GM23338 (cell line): ENCODE results near the gene KIF6. TPM values are rescaled to one million over a fixed set of nuclear protein-coding genes. Genes with fewer than 3 reads are reported as not detected.

ENCODE experiments used
- ATAC-seq: fragments of 200-7000 bp; cut with Tn5 transposase; 3 replicates; pipeline ENCODE4 v1.9.1; 2020
- DNase-seq: peaks from one replicate; pipeline ENCODE4 v3.0.0-alpha.2; 2015; ENCODE audit warnings: low spot score
- H2AFZ ChIP-seq: fragments of 200-600 bp; sonication (generic); 2 replicates; pipeline ENCODE4 v1.8.0; 2016; ENCODE audit warnings: antibody characterized with exemption, mild to moderate bottlenecking, moderate library complexity
- H3F3A ChIP-seq: fragments of 200-600 bp; sonication (generic); replicated peaks from 2 replicates; pipeline ENCODE4 v1.8.0; 2017; ENCODE audit warnings: antibody characterized with exemption, mixed run types, low read depth
- H3K27ac ChIP-seq: fragments of 200-600 bp; sonication (generic); 2 replicates; pipeline ENCODE4 v1.6.1; 2016; ENCODE audit warnings: low read depth
- H3K27me3 ChIP-seq: fragments of 200-600 bp; sonication (generic); 2 replicates; pipeline ENCODE4 v1.8.0; 2016; ENCODE audit warnings: mild to moderate bottlenecking, mixed run types, moderate library complexity; ENCODE audit not compliant: insufficient read depth
- H3K36me3 ChIP-seq: fragments of 200-600 bp; sonication (generic); 2 replicates; pipeline ENCODE4 v1.8.0; 2016; ENCODE audit warnings: mild to moderate bottlenecking; ENCODE audit not compliant: insufficient read depth
- H3K4me1 ChIP-seq: fragments of 200-600 bp; sonication (generic); 2 replicates; pipeline ENCODE4 v1.8.0; 2016; ENCODE audit warnings: mild to moderate bottlenecking, moderate library complexity; ENCODE audit not compliant: insufficient read depth
- H3K4me2 ChIP-seq: fragments of 200-600 bp; sonication (generic); 2 replicates; pipeline ENCODE4 v1.7.1; 2017; ENCODE audit warnings: mixed run types
- H3K4me3 ChIP-seq: fragments of 200-600 bp; sonication (generic); 2 replicates; pipeline ENCODE4 v1.6.1; 2016; ENCODE audit warnings: mixed run types
- H3K79me2 ChIP-seq: fragments of 200-600 bp; sonication (generic); replicated peaks from 2 replicates; pipeline ENCODE4 v1.8.0; 2017; ENCODE audit warnings: mild to moderate bottlenecking; ENCODE audit not compliant: insufficient read depth
- H3K9me2 ChIP-seq: fragments of 200-600 bp; sonication (generic); 2 replicates; pipeline ENCODE4 v1.8.0; 2017; ENCODE audit not compliant: insufficient read depth
- H4K20me1 ChIP-seq: fragments of 200-600 bp; sonication (generic); replicated peaks from 2 replicates; pipeline ENCODE4 v1.8.0; 2017; ENCODE audit warnings: mild to moderate bottlenecking; ENCODE audit not compliant: insufficient read depth
- H3K27ac Mint-ChIP-seq: 2 replicates; pipeline ENCODE4 v1.8.0; 2020; ENCODE audit warnings: inconsistent platforms, mild to moderate bottlenecking, moderate library complexity, mixed read lengths
- H3K27me3 Mint-ChIP-seq: 3 replicates; pipeline ENCODE4 v1.8.0; 2022; ENCODE audit warnings: low read depth, mild to moderate bottlenecking, moderate library complexity, mixed read lengths, inconsistent platforms; ENCODE audit not compliant: insufficient read depth, poor library complexity
- H3K36me3 Mint-ChIP-seq: 3 replicates; pipeline ENCODE4 v1.8.0; 2021; ENCODE audit warnings: low read depth, mild to moderate bottlenecking, inconsistent platforms, moderate library complexity, mixed read lengths
- H3K4me1 Mint-ChIP-seq: 3 replicates; pipeline ENCODE4 v1.8.0; 2020; ENCODE audit warnings: mild to moderate bottlenecking, inconsistent platforms, mixed read lengths
- H3K4me3 Mint-ChIP-seq: 3 replicates; pipeline ENCODE4 v1.8.0; 2021; ENCODE audit warnings: moderate library complexity, mild to moderate bottlenecking, inconsistent platforms, mixed read lengths
- H3K9me3 Mint-ChIP-seq: 3 replicates; pipeline ENCODE4 v1.8.0; 2020; ENCODE audit warnings: moderate library complexity, mild to moderate bottlenecking, inconsistent platforms, mixed read lengths
- CREB1 ChIP-seq: fragments of 250-450 bp; sonication (Bioruptor Pico); IDR thresholded peaks from 2 replicates; pipeline ENCODE4 v1.5.0; 2020; ENCODE audit warnings: low read depth, mild to moderate bottlenecking, moderate library complexity
- CTCF ChIP-seq, 2 experiments: fragments of 200-600 bp in 1 of 2; sonication (generic) in 1 of 2; conservative IDR thresholded peaks; 2 replicates each; pipeline versions ENCODE4 v1.5.1 to v1.6.1; 2016 to 2017; ENCODE audit warnings: antibody characterized with exemption in 2 of 2, low read depth in 2 of 2, mild to moderate bottlenecking in 2 of 2, moderate library complexity in 1 of 2
- ETS1 ChIP-seq: IDR thresholded peaks from 2 replicates; pipeline ENCODE4 v1.6.1; 2016; ENCODE audit warnings: antibody characterized with exemption
- EZH2 ChIP-seq: fragments of 200-600 bp; sonication (generic); IDR thresholded peaks from one replicate; pipeline ENCODE4 v1.8.0; 2017; ENCODE audit warnings: antibody characterized with exemption, mild to moderate bottlenecking, low read depth; ENCODE audit not compliant: unreplicated experiment
- EZH2phosphoT487 ChIP-seq: fragments of 200-600 bp; sonication (generic); IDR thresholded peaks from one replicate; pipeline ENCODE4 v1.8.1; 2018; ENCODE audit warnings: antibody characterized with exemption; ENCODE audit not compliant: unreplicated experiment
- JUNB ChIP-seq: IDR thresholded peaks from one replicate; pipeline ENCODE4 v1.6.1; 2016; ENCODE audit warnings: antibody characterized with exemption; ENCODE audit not compliant: unreplicated experiment
- NANOG ChIP-seq: IDR thresholded peaks from 2 replicates; pipeline ENCODE4 v1.6.1; 2016; ENCODE audit warnings: antibody characterized with exemption, borderline replicate concordance
- POLR2AphosphoS5 ChIP-seq: IDR thresholded peaks from 2 replicates; pipeline ENCODE4 v1.6.1; 2016; ENCODE audit warnings: antibody characterized with exemption, low read depth
- STAT1 ChIP-seq: IDR thresholded peaks from one replicate; pipeline ENCODE4 v1.6.1; 2016; ENCODE audit warnings: antibody characterized with exemption; ENCODE audit not compliant: unreplicated experiment
- ZNF114 ChIP-seq: fragments of 250-450 bp; sonication (Bioruptor Pico); IDR thresholded peaks from 2 replicates; pipeline ENCODE4 v1.5.0; 2020; ENCODE audit warnings: mild to moderate bottlenecking, moderate library complexity
- ZNF331 ChIP-seq: fragments of 250-450 bp; sonication (Bioruptor Pico); IDR thresholded peaks from 2 replicates; pipeline ENCODE4 v1.5.0; 2020; ENCODE audit warnings: low read depth, mild to moderate bottlenecking, moderate library complexity
- ZNF462 ChIP-seq: fragments of 250-450 bp; sonication (Bioruptor Pico); IDR thresholded peaks from 2 replicates; pipeline ENCODE4 v1.5.0; 2020; ENCODE audit warnings: mild to moderate bottlenecking, moderate library complexity
- polyA plus RNA-seq: library from polyadenylated mRNA; unstranded; fragments of >200 nt; fragmentation: Nextera tagmentation; extraction: Ambion mirVana; gene quantifications from 2 replicates; pipeline ENCODE4 v1.2.1, GENCODE V29; 2016
- total RNA-seq: library from RNA; depleted of rRNA; stranded (reverse); fragments of >200 nt; shearing (Covaris generic); gene quantifications from 2 replicates; pipeline ENCODE4 v1.2.3, GENCODE V29; 2014

The KIF6 gene
- total and polyA plus RNA-seq, 2 experiments from 2014 or later: 0.87 to 1.7 TPM

GRCh38 chr6:39347906-39348585 is 377.2 kb downstream of the KIF6 start:
- Histone ChIP-seq H2AFZ (no peak overlapping the region), H3K4me3 (no peak overlapping the region), H3F3A (no peaks in the 10 kb centered on the region), H3K4me2 (no peak overlapping the region), H3K9me2 (peaks cover 9% of the 10 kb centered on the region; the same call in 1 of the 2 replicates), H3K27ac (no peak overlapping the region), H3K79me2 (no peaks in the 10 kb centered on the region), H3K27me3 (no peaks in the 10 kb centered on the region), H3K4me1 (peaks cover 6% of the 10 kb centered on the region), H3K36me3 (no peaks in the 10 kb centered on the region), H4K20me1 (no peaks in the 10 kb centered on the region)
- DNase-seq (peak; percentile 90), ATAC-seq (peak; percentile 79)
- Mint-ChIP-seq H3K4me3 (no peak overlapping the region), H3K27ac (no peak overlapping the region), H3K9me3 (no peaks in the 10 kb centered on the region), H3K36me3 (no peaks in the 10 kb centered on the region), H3K4me1 (peaks cover 22% of the 10 kb centered on the region), H3K27me3 (peaks cover 11% of the 10 kb centered on the region)
- TF ChIP-seq EZH2phosphoT487 (no peak), POLR2AphosphoS5 (no peak), JUNB (no peak), CTCF (conservative IDR thresholded peaks at IDR 0.05; ENCODE audit: low read depth in 2 of 2) (peak; percentile 93 to 96)

- Histone ChIP-seq H3K36me3 (no peaks in the 10 kb centered on the region), H3F3A (no peaks in the 10 kb centered on the region), H3K79me2 (no peaks in the 10 kb centered on the region), H2AFZ (no peak overlapping the region), H3K27me3 (no peaks in the 10 kb centered on the region), H3K27ac (no peak overlapping the region), H3K4me1 (peaks cover 6% of the 10 kb centered on the region), H4K20me1 (no peaks in the 10 kb centered on the region; the same call in 1 of the 2 replicates), H3K4me3 (no peak overlapping the region), H3K9me2 (peaks cover 9% of the 10 kb centered on the region; the same call in 1 of the 2 replicates), H3K4me2 (no peak overlapping the region)
- H3K27me3 Mint-ChIP-seq: peaks cover 11% of the 10 kb centered on the region
- H3K4me3 Mint-ChIP-seq: no peak overlapping the region
- H3K36me3 Mint-ChIP-seq: no peaks in the 10 kb centered on the region
- DNase-seq (no peak), ATAC-seq (no peak)
- no peaks in the 10 kb centered on the region for H3K9me3 Mint-ChIP-seq
- H3K4me1 Mint-ChIP-seq: peaks cover 22% of the 10 kb centered on the region
- no peak overlapping the region for H3K27ac Mint-ChIP-seq
- TF ChIP-seq ZNF462 (CRISPR knock-in tag) (no peak), ZNF114 (CRISPR knock-in tag) (no peak), STAT1 (no peak), POLR2AphosphoS5 (no peak), EZH2 (no peak), CREB1 (CRISPR knock-in tag) (no peak), EZH2phosphoT487 (no peak), JUNB (no peak), ETS1 (no peak), ZNF331 (CRISPR knock-in tag) (no peak), NANOG (no peak)
Observed at GRCh38 chr6:39347206-39347605, 378.0 kb downstream of the KIF6 start.
